Neural progenitor cell (in vitro differentiated cells): ENCODE results near the gene HYOU1.

Experiments used
- EZH2 ChIP-seq: fragments of 200-600 bp; sonication (generic); IDR thresholded peaks from 2 replicates; pipeline ENCODE4 v1.6.1; 2017; ENCODE audit warnings: antibody characterized with exemption, mild to moderate bottlenecking, moderate library complexity
- EZH2phosphoT487 ChIP-seq: fragments of 200-600 bp; sonication (generic); IDR thresholded peaks from 2 replicates; pipeline ENCODE4 v1.6.1; 2017; ENCODE audit warnings: antibody characterized with exemption
- TF ChIP-seq, protein P1 (sequence below): fragments of 200-600 bp; sonication (generic); IDR thresholded peaks from 2 replicates; pipeline ENCODE4 v1.5.1; 2017; ENCODE audit warnings: antibody characterized with exemption, mild to moderate bottlenecking

DNA sequence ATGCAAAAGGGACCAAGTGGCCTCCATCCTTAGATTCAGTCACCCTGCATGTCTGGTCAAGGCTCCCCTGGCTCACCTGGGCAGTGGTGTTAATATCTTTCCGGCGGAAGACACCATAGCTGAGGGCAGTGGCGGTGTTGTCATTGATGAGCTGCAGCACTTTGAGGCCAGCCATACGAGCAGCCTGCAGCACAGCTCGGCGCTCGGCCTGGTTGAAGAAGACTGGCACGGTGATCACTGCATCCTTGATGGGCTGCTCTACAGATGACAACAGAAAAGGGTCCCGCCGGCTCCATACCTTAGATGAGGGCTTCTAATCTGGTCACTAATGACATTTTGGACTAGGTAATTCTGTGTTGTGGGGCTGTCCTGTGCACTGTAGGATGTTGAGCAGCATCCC lies 2.6 kb downstream of the HYOU1 start:
- TF ChIP-seq EZH2 (no peak), EZH2phosphoT487 (no peak)
- TF ChIP-seq, protein P1, sequence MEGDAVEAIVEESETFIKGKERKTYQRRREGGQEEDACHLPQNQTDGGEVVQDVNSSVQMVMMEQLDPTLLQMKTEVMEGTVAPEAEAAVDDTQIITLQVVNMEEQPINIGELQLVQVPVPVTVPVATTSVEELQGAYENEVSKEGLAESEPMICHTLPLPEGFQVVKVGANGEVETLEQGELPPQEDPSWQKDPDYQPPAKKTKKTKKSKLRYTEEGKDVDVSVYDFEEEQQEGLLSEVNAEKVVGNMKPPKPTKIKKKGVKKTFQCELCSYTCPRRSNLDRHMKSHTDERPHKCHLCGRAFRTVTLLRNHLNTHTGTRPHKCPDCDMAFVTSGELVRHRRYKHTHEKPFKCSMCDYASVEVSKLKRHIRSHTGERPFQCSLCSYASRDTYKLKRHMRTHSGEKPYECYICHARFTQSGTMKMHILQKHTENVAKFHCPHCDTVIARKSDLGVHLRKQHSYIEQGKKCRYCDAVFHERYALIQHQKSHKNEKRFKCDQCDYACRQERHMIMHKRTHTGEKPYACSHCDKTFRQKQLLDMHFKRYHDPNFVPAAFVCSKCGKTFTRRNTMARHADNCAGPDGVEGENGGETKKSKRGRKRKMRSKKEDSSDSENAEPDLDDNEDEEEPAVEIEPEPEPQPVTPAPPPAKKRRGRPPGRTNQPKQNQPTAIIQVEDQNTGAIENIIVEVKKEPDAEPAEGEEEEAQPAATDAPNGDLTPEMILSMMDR: no peak
